ENCODE results near the gene ATP8A2. TPM values are rescaled to one million over a fixed set of nuclear protein-coding genes. Genes with fewer than 3 reads are reported as not detected.

ATP8A2 gene
- total RNA-seq, 2 donors from 2014 or later, result 0.08 to 0.19 TPM

GRCh38 chr13:25588336-25589060 lies 216.7 kb downstream of the ATP8A2 start:
- H3K4me1 ChIP-seq, result no peaks in the 10 kb centered on the region
- H3K9me3 ChIP-seq, result no peaks in the 10 kb centered on the region
- H3K4me3 ChIP-seq, result no peak overlapping the region
- DNase-seq (ENCODE audit: low spot score), result no peak
- no peak for TF ChIP-seq CTCF (IDR thresholded peaks at IDR 0.05)
- no peaks in the 10 kb centered on the region for H3K27me3 ChIP-seq
- no peak overlapping the region for H3K27ac ChIP-seq
- no peaks in the 10 kb centered on the region for H3K36me3 ChIP-seq

- no peak for DNase-seq (ENCODE audit: low spot score)
- no peaks in the 10 kb centered on the region for H3K4me1 ChIP-seq
- TF ChIP-seq CTCF (IDR thresholded peaks at IDR 0.05), result no peak
- H3K4me3 ChIP-seq, result no peak overlapping the region
- no peaks in the 10 kb centered on the region for H3K9me3 ChIP-seq
- H3K27me3 ChIP-seq, result no peaks in the 10 kb centered on the region
- H3K36me3 ChIP-seq, result no peaks in the 10 kb centered on the region
- no peak overlapping the region for H3K27ac ChIP-seq
These were observed 226.6 kb downstream of the ATP8A2 start for GRCh38 chr13:25598421-25598820.

GRCh38 chr13:25602176-25602575 lies 230.4 kb downstream of the ATP8A2 start:
- DNase-seq (ENCODE audit: low spot score), result no peak
- H3K9me3 ChIP-seq, result no peaks in the 10 kb centered on the region
- H3K4me3 ChIP-seq, result no peak overlapping the region
- no peak overlapping the region for H3K27ac ChIP-seq
- H3K4me1 ChIP-seq, result no peaks in the 10 kb centered on the region
- H3K36me3 ChIP-seq, result no peaks in the 10 kb centered on the region
- TF ChIP-seq CTCF (IDR thresholded peaks at IDR 0.05), result no peak
- no peaks in the 10 kb centered on the region for H3K27me3 ChIP-seq

- no peaks in the 10 kb centered on the region for H3K4me1 ChIP-seq
- no peaks in the 10 kb centered on the region for H3K36me3 ChIP-seq
- no peaks in the 10 kb centered on the region for H3K27me3 ChIP-seq
- no peak overlapping the region for H3K4me3 ChIP-seq
- DNase-seq (ENCODE audit: low spot score), result no peak
- no peak for TF ChIP-seq CTCF (IDR thresholded peaks at IDR 0.05)
- no peaks in the 10 kb centered on the region for H3K9me3 ChIP-seq
- no peak overlapping the region for H3K27ac ChIP-seq
These were observed 232.3 kb downstream of the ATP8A2 start for GRCh38 chr13:25604106-25604505.

GRCh38 chr13:25607096-25607495 lies 235.3 kb downstream of the ATP8A2 start:
- Histone ChIP-seq H3K36me3 (no peaks in the 10 kb centered on the region), H3K4me3 (no peak overlapping the region), H3K27me3 (no peaks in the 10 kb centered on the region), H3K9me3 (no peaks in the 10 kb centered on the region), H3K4me1 (no peaks in the 10 kb centered on the region), H3K27ac (no peak overlapping the region)
- TF ChIP-seq CTCF (IDR thresholded peaks at IDR 0.05), result no peak
- DNase-seq (ENCODE audit: low spot score), result no peak

GRCh38 chr13:25608181-25608580 lies 236.4 kb downstream of the ATP8A2 start:
- no peak for TF ChIP-seq CTCF (IDR thresholded peaks at IDR 0.05)
- H3K4me1 ChIP-seq, result no peaks in the 10 kb centered on the region
- H3K9me3 ChIP-seq, result no peaks in the 10 kb centered on the region
- H3K36me3 ChIP-seq, result no peaks in the 10 kb centered on the region
- no peak for DNase-seq (ENCODE audit: low spot score)
- no peak overlapping the region for H3K4me3 ChIP-seq
- H3K27ac ChIP-seq, result no peak overlapping the region
- H3K27me3 ChIP-seq, result no peaks in the 10 kb centered on the region
